Activated CD8-positive, alpha-beta memory T cell treated with anti-CD3 and anti-CD28 coated beads, Interleukin-2, amount 10 ng/mL, durations not matched to agents 7 days and 5 days (primary cell): ENCODE results near the gene CCDC142. TPM values are rescaled to one million over a fixed set of nuclear protein-coding genes. Genes with fewer than 3 reads are reported as not detected.
A peak's percentile ranks its signal among the peaks of the same experiment; 100 is the strongest.
"Not testable (repeated sequence)": the region's sequence is repeated elsewhere in the genome, so short reads cannot be mapped to it uniquely, and the experiment has no call there.

Source experiments
- ATAC-seq: fragments of 150-1000 bp; cut with Tn5 transposase; one replicate; pipeline ENCODE4 v1.10.0; 2021; ENCODE audit warnings: moderate library complexity
- CTCF ChIA-PET: fragments of 350-600 bp; sonication (Branson Sonifier 250); formaldehyde crosslinking; loops from one replicate; lab custom pipeline; 2021; ENCODE audit warnings: antibody characterized with exemption; lab: Charles Lee
- DNase-seq: peaks from one replicate; pipeline ENCODE4 v3.0.0-alpha.2; 2020
- H3K27ac Mint-ChIP-seq: one replicate; pipeline ENCODE4 v1.8.0; 2021; ENCODE audit warnings: mild to moderate bottlenecking, mixed read lengths
- H3K27me3 Mint-ChIP-seq: one replicate; pipeline ENCODE4 v1.8.0; 2021; ENCODE audit warnings: mixed read lengths
- H3K36me3 Mint-ChIP-seq: one replicate; pipeline ENCODE4 v1.8.0; 2021; ENCODE audit warnings: mild to moderate bottlenecking, mixed read lengths
- H3K4me1 Mint-ChIP-seq: one replicate; pipeline ENCODE4 v1.8.0; 2021; ENCODE audit warnings: mixed read lengths
- H3K4me3 Mint-ChIP-seq: one replicate; pipeline ENCODE4 v1.8.0; 2021; ENCODE audit warnings: mild to moderate bottlenecking, moderate library complexity, mixed read lengths
- H3K9me3 Mint-ChIP-seq: one replicate; pipeline ENCODE4 v1.8.0; 2022; ENCODE audit warnings: low read depth, mixed read lengths
- total RNA-seq, 2 experiments: library from RNA; stranded (reverse); gene quantifications; one replicate each; pipeline ENCODE4 v1.2.3, GENCODE V29; 2021

The CCDC142 gene
- total RNA-seq, 2 experiments from 2014 or later = 26.5 to 29.5 TPM

DNA sequence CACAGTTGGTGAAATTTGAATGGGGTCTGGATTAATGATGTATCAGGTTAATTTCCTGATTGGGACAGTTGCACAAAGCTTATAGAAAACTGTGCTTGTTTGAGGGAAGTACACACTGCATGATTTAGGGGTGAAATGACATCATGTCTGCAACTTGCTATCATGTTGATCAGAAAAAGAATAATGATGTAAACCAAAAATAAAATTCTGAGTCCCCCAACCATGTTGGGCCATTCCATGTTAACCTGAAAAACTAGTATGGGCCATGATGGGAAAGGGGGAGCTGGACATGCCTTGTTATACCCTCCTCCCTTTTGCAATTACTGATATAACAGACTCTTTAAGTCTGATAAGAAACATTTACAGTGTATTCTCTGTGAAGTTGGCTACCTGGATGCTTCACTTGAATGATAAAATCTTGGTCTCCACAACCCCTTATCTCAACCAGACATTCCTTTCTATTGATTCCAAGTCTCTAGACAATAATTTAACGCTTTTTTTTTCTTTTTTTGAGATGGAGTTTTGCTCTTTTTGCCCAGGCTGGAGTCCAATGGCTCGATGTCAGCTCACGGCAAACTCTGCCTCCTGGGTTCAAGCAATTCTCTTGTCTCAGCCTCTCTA is 32.1 kb downstream of the CCDC142 start:
- no peak overlapping the region for H3K27ac Mint-ChIP-seq

DNA sequence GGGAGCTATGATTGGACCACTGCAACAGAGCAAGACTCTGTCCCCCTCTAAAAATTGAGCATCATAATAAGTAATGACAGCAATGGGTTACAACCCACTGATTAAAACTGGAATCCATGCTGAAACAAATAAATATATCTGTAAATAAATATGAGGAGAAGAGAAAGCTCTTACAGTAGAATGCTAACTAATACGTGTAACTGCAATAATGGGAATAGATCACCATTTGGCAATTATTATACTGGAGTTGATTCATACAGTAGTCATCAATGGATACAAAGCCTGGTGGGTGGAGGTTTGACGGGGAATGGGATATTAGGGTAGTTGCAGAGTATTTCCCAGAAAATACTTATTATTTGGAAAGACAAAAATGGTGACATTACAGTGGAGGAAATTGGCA is 34.0 kb downstream of the CCDC142 start:
- DNase-seq (no peak), ATAC-seq (no peak)
- CTCF ChIA-PET = no interaction called here
- no peaks in the 10 kb centered on the region for H3K36me3 Mint-ChIP-seq
- H3K27me3 Mint-ChIP-seq = peaks cover 26% of the 10 kb centered on the region
- peaks cover 13% of the 10 kb centered on the region for H3K4me1 Mint-ChIP-seq
- no peaks in the 10 kb centered on the region for H3K9me3 Mint-ChIP-seq
- no peak overlapping the region for H3K27ac Mint-ChIP-seq
- H3K4me3 Mint-ChIP-seq = no peak overlapping the region

More for the DNA sequence above, 32.1 kb downstream of the CCDC142 start:
- CTCF ChIA-PET = interaction anchor here (1.2 kb wide), 1 partner anchor 43 kb away, joined by 3 read pairs; no protein-coding TSS in a partner anchor
- H3K4me1 Mint-ChIP-seq = peaks cover 26% of the 10 kb centered on the region
- DNase-seq = no peak
- no peaks in the 10 kb centered on the region for H3K9me3 Mint-ChIP-seq
- H3K36me3 Mint-ChIP-seq = peaks cover 1% of the 10 kb centered on the region
- no peak for ATAC-seq
- no peak overlapping the region for H3K4me3 Mint-ChIP-seq
- peaks cover 10% of the 10 kb centered on the region for H3K27me3 Mint-ChIP-seq

DNA sequence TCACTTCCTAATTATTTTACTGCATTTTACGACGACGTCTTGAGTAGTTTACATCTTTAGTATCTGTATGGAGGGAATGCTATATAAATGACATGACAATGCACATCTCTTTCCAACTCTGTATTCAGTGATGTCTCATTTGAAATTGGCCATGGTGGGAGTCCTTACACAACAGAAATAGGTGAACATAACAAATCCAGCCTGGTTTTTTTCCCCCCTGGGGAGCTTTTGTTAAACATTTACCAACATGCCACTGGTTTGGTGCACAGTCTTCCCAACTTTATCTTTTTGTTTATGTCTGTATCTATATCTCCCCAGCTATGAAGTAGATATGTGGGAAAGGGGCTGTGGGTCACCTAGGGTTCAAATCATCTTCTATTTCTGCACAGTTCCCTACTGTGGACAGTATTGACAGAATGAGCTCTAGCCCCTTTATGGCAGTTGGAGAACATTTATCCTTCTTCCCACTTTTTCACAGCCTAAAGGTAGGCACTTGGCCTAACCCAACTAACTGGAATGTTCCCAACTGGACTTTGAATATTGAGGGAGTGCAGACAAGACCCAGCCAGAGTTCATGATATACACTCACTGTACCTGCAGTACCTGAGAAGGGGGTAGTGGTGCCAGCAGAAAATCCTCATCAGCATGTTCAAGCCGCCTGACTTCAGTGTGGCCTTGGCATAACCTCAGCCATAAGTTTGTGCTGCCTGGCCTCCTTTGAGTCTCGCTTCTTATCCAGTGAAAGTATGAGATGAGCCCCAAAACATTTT is 35.4 kb downstream of the CCDC142 start:
- Mint-ChIP-seq H3K27me3 (peaks cover 31% of the 10 kb centered on the region), H3K27ac (no peak overlapping the region), H3K9me3 (no peaks in the 10 kb centered on the region), H3K4me1 (peaks cover 4% of the 10 kb centered on the region), H3K36me3 (no peaks in the 10 kb centered on the region), H3K4me3 (no peak overlapping the region)
- CTCF ChIA-PET = no interaction called here
- no peak for DNase-seq
- ATAC-seq = no peak

DNA sequence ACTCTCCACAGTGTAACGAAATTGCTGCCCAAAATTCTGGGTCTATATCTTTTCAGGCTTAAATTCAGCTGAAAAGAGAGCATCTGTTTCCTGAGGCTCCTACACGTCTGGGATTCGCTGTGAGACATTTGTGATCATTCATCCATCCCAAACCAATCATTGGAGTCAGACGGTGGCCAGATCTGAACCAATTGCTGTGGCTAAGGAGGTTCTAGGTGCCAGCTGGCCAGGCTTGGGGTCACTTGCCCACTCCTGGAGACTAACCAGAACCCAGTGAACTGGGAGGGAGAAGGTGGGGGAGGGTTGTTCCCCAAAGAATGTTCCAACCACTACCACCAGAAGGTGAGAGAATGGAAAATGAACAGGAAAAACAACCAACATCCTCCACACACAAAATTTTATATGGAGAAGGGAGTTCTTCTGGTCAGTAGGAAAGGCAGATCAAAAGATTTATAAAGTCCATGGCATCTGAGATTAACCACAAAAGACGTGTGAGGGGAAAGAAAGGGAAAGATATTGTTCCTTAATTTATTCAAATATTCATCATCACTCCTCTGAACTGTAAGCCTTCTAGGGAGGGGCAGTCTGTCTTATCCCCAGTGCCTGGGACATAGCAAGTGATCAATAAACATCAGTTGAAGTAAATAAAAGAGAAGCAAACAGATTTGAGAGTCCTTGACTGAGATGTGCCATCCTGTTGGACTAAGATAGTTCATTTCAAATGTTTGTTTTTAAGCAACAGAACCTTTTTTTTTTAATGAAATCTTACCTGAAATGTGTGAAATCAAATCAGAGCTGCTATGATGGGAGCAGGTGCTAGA is 38.1 kb downstream of the CCDC142 start:
- H3K9me3 Mint-ChIP-seq = no peaks in the 10 kb centered on the region
- no peak overlapping the region for H3K4me3 Mint-ChIP-seq
- CTCF ChIA-PET = no interaction called here
- peaks cover 52% of the 10 kb centered on the region for H3K27me3 Mint-ChIP-seq
- no peak overlapping the region for H3K27ac Mint-ChIP-seq
- DNase-seq (no peak), ATAC-seq (no peak)
- peaks cover 8% of the 10 kb centered on the region for H3K4me1 Mint-ChIP-seq
- no peaks in the 10 kb centered on the region for H3K36me3 Mint-ChIP-seq

DNA sequence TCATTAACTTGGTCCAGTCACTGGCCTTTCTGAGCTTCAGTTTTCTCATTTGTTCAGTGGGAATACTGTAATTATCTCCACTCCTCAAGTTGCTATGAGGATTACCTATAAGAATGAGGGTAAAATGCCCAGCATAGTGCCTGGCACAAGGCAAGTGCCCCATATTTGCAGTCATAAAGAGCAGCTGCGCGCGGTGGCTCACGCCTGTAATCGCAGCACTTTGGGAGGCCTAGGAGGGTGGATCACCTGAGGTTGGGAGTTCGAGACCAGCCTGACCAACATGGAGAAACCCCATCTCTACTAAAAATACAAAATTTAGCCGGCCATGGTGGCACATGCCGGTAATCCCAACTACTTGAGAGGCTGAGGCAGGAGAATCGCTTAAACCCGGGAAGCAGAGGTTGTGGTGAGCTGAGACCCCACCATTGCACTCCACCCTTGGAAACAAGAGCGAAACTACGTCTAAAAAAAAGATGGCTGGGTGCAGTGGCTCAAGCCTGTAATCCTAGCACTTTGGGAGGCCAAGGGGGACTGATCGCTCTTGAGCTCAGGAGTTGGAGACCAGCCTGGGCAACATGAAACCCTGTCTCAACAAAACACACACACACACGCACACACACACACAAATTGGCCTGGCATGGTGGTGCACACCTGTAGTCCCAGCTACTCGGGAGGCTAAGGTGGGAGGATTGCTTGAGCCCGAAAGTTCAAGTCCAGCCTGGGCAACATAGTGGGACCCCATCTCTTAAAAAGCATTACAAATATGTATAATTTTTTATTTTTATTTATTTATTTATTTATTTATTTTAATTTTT is 40.1 kb downstream of the CCDC142 start:
- H3K9me3 Mint-ChIP-seq, ATAC-seq, H3K27ac Mint-ChIP-seq, H3K36me3 Mint-ChIP-seq, DNase-seq, H3K4me1 Mint-ChIP-seq, CTCF ChIA-PET: not testable (repeated sequence)
- Mint-ChIP-seq H3K4me3 (peak overlapping the region; percentile 50), H3K27me3 (peaks cover 67% of the 10 kb centered on the region)

DNA sequence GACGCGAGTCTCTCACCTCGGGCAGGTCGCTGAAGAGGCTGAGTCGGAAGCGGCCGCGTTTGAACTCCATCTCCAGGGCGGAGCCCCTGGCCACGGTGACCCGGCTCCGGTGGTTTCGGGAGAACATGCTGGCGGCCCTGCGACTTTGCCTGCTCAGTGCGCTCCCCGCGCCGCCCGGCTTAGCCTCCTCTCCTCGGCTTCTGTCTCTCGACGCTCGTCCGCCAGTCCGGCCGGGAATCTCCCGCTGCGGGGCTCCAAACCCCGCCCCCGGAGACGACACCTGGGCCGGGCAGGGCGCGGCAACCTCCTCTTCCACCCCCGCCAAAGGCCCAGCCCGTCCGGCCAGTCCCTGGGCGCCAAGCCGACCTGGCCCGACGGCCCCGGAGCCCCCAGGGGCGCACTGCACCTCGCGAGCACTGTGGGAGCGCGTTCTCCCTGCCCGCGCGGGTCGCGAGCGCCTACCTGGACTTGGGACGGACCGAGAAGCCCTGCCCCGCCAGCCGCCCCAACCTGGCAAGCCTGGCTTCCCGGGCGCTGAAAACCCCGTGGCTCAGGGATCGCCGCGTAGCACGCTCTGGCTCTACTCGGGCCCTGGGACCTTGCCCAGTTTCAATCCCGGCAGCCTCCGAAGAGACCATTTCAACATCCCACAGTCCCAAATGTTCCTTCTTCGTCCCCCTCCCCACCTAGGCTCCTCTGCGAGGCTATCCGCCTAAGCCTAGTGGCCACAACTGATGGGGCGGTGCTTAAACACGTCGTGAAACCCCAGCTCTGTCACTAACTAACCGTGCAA is 40.9 kb downstream of the CCDC142 start, which contains the start of gene RTKN:
Gene RTKN (minus strand): TSS at position 248 of the 793 bp plus-strand sequence. CDS start 121 bp downstream, at position 127.
- DNase-seq (no peak), ATAC-seq (peak; percentile 46)
- CTCF ChIA-PET = no interaction called here
- peaks cover 10% of the 10 kb centered on the region for H3K4me1 Mint-ChIP-seq
- no peaks in the 10 kb centered on the region for H3K36me3 Mint-ChIP-seq
- H3K27ac Mint-ChIP-seq = no peak within 1 kb of the TSS
- peaks cover 62% of the 10 kb centered on the region for H3K27me3 Mint-ChIP-seq
- H3K9me3 Mint-ChIP-seq = no peaks in the 10 kb centered on the region
- peak within 1 kb of the TSS; percentile 50 for H3K4me3 Mint-ChIP-seq

DNA sequence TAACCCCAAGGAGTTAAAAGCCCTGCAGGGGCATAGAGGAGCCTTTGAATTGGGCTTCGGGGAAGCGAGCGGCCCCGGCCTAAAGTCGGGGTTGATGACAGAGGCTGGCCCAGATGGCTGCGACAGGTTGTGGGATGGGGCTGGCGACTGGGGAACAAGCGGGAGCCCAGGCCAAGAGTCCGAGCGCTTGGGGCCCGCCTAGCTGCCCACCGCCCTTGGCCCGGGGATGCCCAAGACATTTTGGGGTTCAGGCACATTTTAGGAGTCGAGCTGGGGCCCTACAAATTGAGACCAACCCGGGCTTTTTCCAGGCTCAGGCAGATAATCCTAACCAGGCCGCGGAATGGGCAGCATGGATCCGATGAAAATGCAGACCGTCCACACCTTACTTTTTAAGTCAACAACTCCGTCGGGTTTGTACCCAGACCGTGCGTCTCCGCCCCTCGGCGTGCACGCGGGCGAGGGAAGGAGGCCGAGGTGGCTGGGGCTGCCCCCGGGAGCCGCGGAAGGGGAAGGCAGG is 41.6 kb downstream of the CCDC142 start:
- Mint-ChIP-seq H3K27me3 (peaks cover 60% of the 10 kb centered on the region), H3K9me3 (no peaks in the 10 kb centered on the region), H3K27ac (no peak overlapping the region), H3K36me3 (no peaks in the 10 kb centered on the region), H3K4me3 (peak overlapping the region; percentile 15), H3K4me1 (peaks cover 10% of the 10 kb centered on the region)
- DNase-seq (no peak), ATAC-seq (no peak)
- CTCF ChIA-PET = interaction anchor here (1.0 kb wide), 1 partner anchor 15 kb away, joined by 3 read pairs; no protein-coding TSS in a partner anchor

DNA sequence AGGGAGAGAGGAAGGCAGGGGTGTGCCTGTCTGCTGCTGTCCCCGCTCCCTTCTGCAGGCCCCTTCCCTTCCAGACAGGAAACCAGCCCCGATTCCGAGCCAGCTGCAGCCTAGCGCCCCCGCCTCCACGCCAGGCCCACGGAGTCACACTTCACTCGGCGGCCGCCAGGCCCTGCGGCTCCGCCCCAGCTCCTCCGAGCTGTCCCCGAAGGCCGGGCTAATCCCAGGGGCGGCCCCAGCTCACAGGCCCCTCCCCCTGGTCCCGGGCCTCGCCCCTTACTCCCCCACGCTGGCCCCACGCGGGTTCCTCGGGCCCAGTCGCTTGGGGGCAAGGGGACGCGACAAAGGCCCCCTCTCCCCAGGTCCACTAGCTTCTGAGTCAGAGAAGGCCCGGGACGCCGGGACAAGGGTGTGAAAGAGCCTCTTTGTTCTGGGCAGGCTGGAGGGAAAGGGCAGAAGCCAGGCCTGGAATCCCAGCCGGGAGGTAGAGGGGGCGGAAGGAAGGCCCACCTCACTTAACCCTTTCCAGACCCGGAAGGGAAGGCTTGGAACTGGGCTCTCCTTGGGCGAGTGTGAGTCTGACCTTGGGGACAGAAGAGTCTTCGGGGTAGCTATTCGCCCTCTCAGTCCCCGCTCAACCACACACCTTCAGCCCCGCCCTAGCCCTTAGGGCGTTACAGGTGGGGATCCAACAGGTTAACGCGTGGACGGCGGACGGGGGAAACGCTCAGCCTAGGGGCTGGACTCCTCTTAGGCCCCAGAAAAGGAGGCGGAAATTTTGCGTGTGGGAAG is 42.2 kb downstream of the CCDC142 start:
- no peaks in the 10 kb centered on the region for H3K9me3 Mint-ChIP-seq
- H3K36me3 Mint-ChIP-seq = no peaks in the 10 kb centered on the region
- peaks cover 60% of the 10 kb centered on the region for H3K27me3 Mint-ChIP-seq
- CTCF ChIA-PET = interaction anchor here (0.9 to 1.1 kb wide), 4 partner anchors 15 to 145 kb away, joined by 3 to 4 read pairs (median 3); partner anchors contain the start of gene INO80B
- H3K27ac Mint-ChIP-seq = no peak overlapping the region
- H3K4me1 Mint-ChIP-seq = peaks cover 10% of the 10 kb centered on the region
- DNase-seq (no peak), ATAC-seq (peak; percentile 87)
- no peak overlapping the region for H3K4me3 Mint-ChIP-seq

DNA sequence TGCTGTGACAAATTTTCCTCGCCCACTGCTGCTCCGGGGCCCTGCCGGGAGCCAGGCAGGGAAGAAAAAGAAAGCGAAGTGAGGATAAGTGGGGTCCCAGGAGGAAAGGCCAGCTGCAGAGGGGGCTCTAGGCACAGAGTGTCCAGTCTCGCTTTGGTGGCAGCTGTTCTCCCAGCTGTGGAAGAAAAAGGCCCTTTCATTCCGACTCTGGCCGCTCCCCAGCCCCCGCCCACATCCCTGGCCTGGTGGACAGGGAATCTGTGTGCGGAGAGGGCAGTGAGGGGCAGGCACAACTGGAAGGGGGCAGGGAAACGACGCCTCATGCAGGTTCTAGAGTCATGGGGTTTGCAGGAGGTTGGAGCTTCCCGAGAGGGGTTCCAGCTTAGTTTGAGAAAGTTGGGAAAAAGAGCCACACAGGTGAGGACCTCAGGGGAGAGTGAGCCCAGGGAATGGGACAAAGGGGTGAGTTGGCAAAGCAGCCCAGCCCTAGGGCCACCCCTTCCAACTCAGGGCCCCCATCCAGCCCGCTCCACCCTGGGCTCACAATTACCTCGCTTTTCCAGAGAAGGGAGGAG is 42.9 kb downstream of the CCDC142 start:
- no peak for ATAC-seq
- Mint-ChIP-seq H3K36me3 (no peaks in the 10 kb centered on the region), H3K27ac (no peak overlapping the region), H3K4me1 (peaks cover 10% of the 10 kb centered on the region), H3K9me3 (no peaks in the 10 kb centered on the region), H3K4me3 (no peak overlapping the region), H3K27me3 (peaks cover 56% of the 10 kb centered on the region)
- DNase-seq = no peak
- CTCF ChIA-PET = interaction anchor here (0.9 to 1.1 kb wide), 3 partner anchors 15 to 146 kb away, joined by 3 to 4 read pairs (median 3); partner anchors contain the start of gene INO80B

DNA sequence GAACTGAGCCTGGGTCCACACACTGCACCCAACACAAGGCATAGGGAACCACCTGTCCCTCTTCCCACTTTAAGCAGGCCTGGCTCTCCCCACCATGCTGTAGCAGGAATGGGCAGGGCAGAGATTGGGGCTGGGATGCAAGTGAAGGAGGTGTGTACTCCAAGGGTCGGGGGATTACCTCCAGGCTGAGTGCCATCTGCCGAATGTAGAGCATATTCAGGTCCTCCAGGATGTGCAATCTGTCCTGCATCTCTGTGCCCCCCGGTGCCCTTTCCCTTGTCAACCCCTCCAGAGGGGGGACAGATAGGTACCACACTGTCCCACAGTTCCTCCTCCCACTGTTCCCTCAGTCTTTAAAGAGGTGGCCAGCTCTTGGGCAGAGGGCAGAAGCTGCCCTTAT is 43.4 kb downstream of the CCDC142 start:
- H3K36me3 Mint-ChIP-seq = no peaks in the 10 kb centered on the region
- peaks cover 50% of the 10 kb centered on the region for H3K27me3 Mint-ChIP-seq
- H3K4me1 Mint-ChIP-seq = peaks cover 10% of the 10 kb centered on the region
- no peak overlapping the region for H3K4me3 Mint-ChIP-seq
- no peak overlapping the region for H3K27ac Mint-ChIP-seq
- no peak for ATAC-seq
- CTCF ChIA-PET = no interaction called here
- DNase-seq = no peak
- no peaks in the 10 kb centered on the region for H3K9me3 Mint-ChIP-seq

DNA sequence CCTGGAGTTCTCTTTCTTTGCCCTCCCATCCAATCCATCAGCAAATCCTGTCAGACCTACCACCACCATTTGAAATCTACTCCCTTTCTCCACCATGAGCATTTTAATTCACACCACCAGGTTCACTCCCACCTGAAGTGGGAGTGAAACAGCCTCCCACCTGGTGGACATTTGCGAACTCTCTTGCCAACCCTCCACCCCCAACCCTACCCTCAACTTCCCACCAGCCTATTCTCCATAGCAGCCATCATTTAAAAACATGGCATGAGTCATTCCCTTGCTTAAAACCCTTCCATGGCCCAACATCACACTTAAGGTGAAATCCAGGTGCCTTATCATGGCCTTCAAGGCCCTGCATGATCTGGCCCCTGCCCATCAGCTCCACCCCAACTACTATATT is 44.5 kb downstream of the CCDC142 start:
- DNase-seq (no peak), ATAC-seq (no peak)
- peaks cover 10% of the 10 kb centered on the region for H3K4me1 Mint-ChIP-seq
- peaks cover 44% of the 10 kb centered on the region for H3K27me3 Mint-ChIP-seq
- CTCF ChIA-PET = no interaction called here
- no peaks in the 10 kb centered on the region for H3K36me3 Mint-ChIP-seq
- H3K9me3 Mint-ChIP-seq = no peaks in the 10 kb centered on the region
- H3K4me3 Mint-ChIP-seq = no peak overlapping the region
- H3K27ac Mint-ChIP-seq = no peak overlapping the region
